ENCODE data around the gene PRKCA. TPM values are rescaled to one million over a fixed set of nuclear protein-coding genes. Genes with fewer than 3 reads are reported as not detected.

The PRKCA gene
- total and polyA plus RNA-seq, 2 of the 13 experiments (the other 11 are each of a cell fraction or from before 2014, with no cell fraction given), result 18.5 to 21.5 TPM

- ATAC-seq, result no peak
- Histone ChIP-seq H3K9me3 (ENCODE audit: low read length) (no peaks in the 10 kb centered on the region), H3K27ac (ENCODE audit: extremely low read length, insufficient read depth, low read length) (no peak overlapping the region), H3K79me2 (ENCODE audit: insufficient read depth, low read length) (peaks cover 73% of the 10 kb centered on the region), H3K4me3 (replicated peaks in 1 of 3; ENCODE audit: insufficient read depth in 1 of 3, low read depth in 2 of 3, low read length in 3 of 3) (no peak overlapping the region), H3K4me1 (ENCODE audit: insufficient read depth, low read length) (peaks cover 29% of the 10 kb centered on the region), H2AFZ (ENCODE audit: low read length) (no peak overlapping the region), H3K27me3 (ENCODE audit: control insufficient read depth in 1 of 2, insufficient read depth in 2 of 2, low read length in 2 of 2) (no peaks in the 10 kb centered on the region), H3K36me3 (replicated peaks in 1 of 2; ENCODE audit: control insufficient read depth in 1 of 2, insufficient read depth in 2 of 2, low read length in 2 of 2) (peaks cover 11 to 30% of the 10 kb centered on the region in 2 experiments), H3K9ac (ENCODE audit: insufficient read depth, low read depth, low read length) (no peak overlapping the region), H3K4me2 (ENCODE audit: low read depth, low read length) (no peak overlapping the region), H4K20me1 (ENCODE audit: insufficient read depth, low read length) (no peaks in the 10 kb centered on the region)
- no TSS peak for BruUV-seq (replicated peaks)
- ChIA-PET POLR2A (no interaction called here), CTCF (ENCODE audit: low intra/inter-chr PET ratio, low total read pairs) (no interaction called here)
- DNase-seq (ENCODE audit: low spot score), result no peak
- in situ Hi-C loops (cut with HindIII; ENCODE audit: extremely low pct_ligation_motif_present, low pct_unique_long_range_greater_than_20kb), result loop anchor here (10.0 kb wide), 1 partner anchor 106 kb away; no protein-coding TSS in a partner anchor
- intact Hi-C loops (cut with micrococcal nuclease; ENCODE audit: unreplicated experiment), result no loop called here
- 92% methylated on average over 2 of the region's 2 CpGs for WGBS (ENCODE audit: low lambda C conversion rate)
- TF ChIP-seq SP140L (CRISPR knock-in tag; IDR thresholded peaks at IDR 0.05; ENCODE audit: borderline replicate concordance) (no peak), ZNF280D (CRISPR knock-in tag; IDR thresholded peaks at IDR 0.05) (no peak), FOXP4 (CRISPR knock-in tag; IDR thresholded peaks at IDR 0.05) (no peak), CREB1 (IDR thresholded peaks at IDR 0.05) (no peak), CREB1 (CRISPR knock-in tag; IDR thresholded peaks at IDR 0.05) (no peak), FOXP1 (IDR thresholded peaks at IDR 0.05) (no peak), FOXP1 (CRISPR knock-in tag; IDR thresholded peaks at IDR 0.05) (no peak), TRIM22 (IDR thresholded peaks at IDR 0.05) (no peak), MEIS2 (CRISPR knock-in tag; IDR thresholded peaks at IDR 0.05) (no peak)
- TF ChIP-seq, protein P1, sequence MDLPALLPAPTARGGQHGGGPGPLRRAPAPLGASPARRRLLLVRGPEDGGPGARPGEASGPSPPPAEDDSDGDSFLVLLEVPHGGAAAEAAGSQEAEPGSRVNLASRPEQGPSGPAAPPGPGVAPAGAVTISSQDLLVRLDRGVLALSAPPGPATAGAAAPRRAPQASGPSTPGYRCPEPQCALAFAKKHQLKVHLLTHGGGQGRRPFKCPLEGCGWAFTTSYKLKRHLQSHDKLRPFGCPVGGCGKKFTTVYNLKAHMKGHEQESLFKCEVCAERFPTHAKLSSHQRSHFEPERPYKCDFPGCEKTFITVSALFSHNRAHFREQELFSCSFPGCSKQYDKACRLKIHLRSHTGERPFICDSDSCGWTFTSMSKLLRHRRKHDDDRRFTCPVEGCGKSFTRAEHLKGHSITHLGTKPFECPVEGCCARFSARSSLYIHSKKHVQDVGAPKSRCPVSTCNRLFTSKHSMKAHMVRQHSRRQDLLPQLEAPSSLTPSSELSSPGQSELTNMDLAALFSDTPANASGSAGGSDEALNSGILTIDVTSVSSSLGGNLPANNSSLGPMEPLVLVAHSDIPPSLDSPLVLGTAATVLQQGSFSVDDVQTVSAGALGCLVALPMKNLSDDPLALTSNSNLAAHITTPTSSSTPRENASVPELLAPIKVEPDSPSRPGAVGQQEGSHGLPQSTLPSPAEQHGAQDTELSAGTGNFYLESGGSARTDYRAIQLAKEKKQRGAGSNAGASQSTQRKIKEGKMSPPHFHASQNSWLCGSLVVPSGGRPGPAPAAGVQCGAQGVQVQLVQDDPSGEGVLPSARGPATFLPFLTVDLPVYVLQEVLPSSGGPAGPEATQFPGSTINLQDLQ (CRISPR knock-in tag; IDR thresholded peaks at IDR 0.05), result no peak
- FAIRE-seq, result no peak
Observed at GRCh38 chr17:66308856-66309255, 6.4 kb downstream of the PRKCA start.

Data from HepG2 (cell line).